RPMI8226 (cell line): ENCODE measurements around the gene ONECUT2.
"Not testable (repeated sequence)": the region's sequence is repeated elsewhere in the genome, so short reads cannot be mapped to it uniquely, and the experiment has no call there.

Experiments
- DNase-seq: peaks from one replicate; pipeline ENCODE4 v3.0.0-alpha.2; 2015

Gene ONECUT2

GRCh38 chr18:57447154-57447621 lies 12.0 kb downstream of the ONECUT2 start:
- DNase-seq, result peak; percentile 30

GRCh38 chr18:57455576-57456129 lies 20.5 kb downstream of the ONECUT2 start:
- DNase-seq, result no peak

- no peak for DNase-seq
These were observed 26.6 kb downstream of the ONECUT2 start for GRCh38 chr18:57461652-57462269.

- DNase-seq, result no peak
These were observed 31.1 kb downstream of the ONECUT2 start for GRCh38 chr18:57466307-57466706.

GRCh38 chr18:57466745-57467409 lies 31.7 kb downstream of the ONECUT2 start:
- peak; percentile 22 for DNase-seq

- no peak for DNase-seq
These were observed 34.7 kb downstream of the ONECUT2 start for GRCh38 chr18:57469884-57470283.

GRCh38 chr18:57475408-57475807 lies 40.2 kb downstream of the ONECUT2 start:
- no peak for DNase-seq

GRCh38 chr18:57475903-57476302 lies 40.7 kb downstream of the ONECUT2 start:
- peak; percentile 12 for DNase-seq

- DNase-seq, result no peak
These were observed 45.6 kb downstream of the ONECUT2 start for GRCh38 chr18:57480733-57481132.

- no peak for DNase-seq
These were observed 62.5 kb downstream of the ONECUT2 start for GRCh38 chr18:57497372-57498294.

GRCh38 chr18:57498682-57499256 lies 63.6 kb downstream of the ONECUT2 start:
- DNase-seq, result no peak

- no peak for DNase-seq
These were observed 67.5 kb downstream of the ONECUT2 start for GRCh38 chr18:57502624-57503023.

GRCh38 chr18:57505231-57505630 lies 70.1 kb downstream of the ONECUT2 start:
- DNase-seq, result no peak

- no peak for DNase-seq
These were observed 80.9 kb downstream of the ONECUT2 start for GRCh38 chr18:57516056-57516455.

- no peak for DNase-seq
These were observed 83.4 kb downstream of the ONECUT2 start for GRCh38 chr18:57518533-57518932.

- no peak for DNase-seq
These were observed 84.7 kb downstream of the ONECUT2 start for GRCh38 chr18:57519668-57520424.

GRCh38 chr18:57522348-57522747 lies 87.2 kb downstream of the ONECUT2 start:
- DNase-seq, result not testable (repeated sequence)

GRCh38 chr18:57523171-57523956 lies 88.2 kb downstream of the ONECUT2 start:
- DNase-seq, result peak; percentile 80

- no peak for DNase-seq
These were observed 92.5 kb downstream of the ONECUT2 start for GRCh38 chr18:57527556-57528229.

GRCh38 chr18:57529151-57529550 lies 94.0 kb downstream of the ONECUT2 start:
- DNase-seq, result no peak
